Gastroesophageal sphincter (tissue), 4 donors: ENCODE data around the gene CCDC88C. TPM values are rescaled to one million over a fixed set of nuclear protein-coding genes. Genes with fewer than 3 reads are reported as not detected.
A peak's percentile ranks its signal among the peaks of the same experiment; 100 is the strongest.

Experiments
- ATAC-seq: fragments of 150-250 bp; one replicate; pipeline ENCODE4 v1.9.1; 2016; ENCODE audit warnings: mild to moderate bottlenecking, moderate library complexity
- H3K27ac ChIP-seq, 4 donors: fragments of 200-600 bp; sonication (generic) in 3 of 4; 1 replicate in 3 of 4; 2 replicates in 1 of 4; pipeline ENCODE4 v1.5.1; 2016 to 2019
- H3K27me3 ChIP-seq: fragments of 200-600 bp; sonication (generic); one replicate; pipeline ENCODE4 v1.5.1; 2019
- H3K36me3 ChIP-seq, 2 donors: fragments of 200-600 bp; sonication (generic); one replicate each; pipeline ENCODE4 v1.5.1; 2019; ENCODE audit warnings: control low read depth in 1 of 2
- H3K4me1 ChIP-seq, 3 donors: fragments of 200-600 bp; sonication (generic); 1 replicate in 2 of 3; 2 replicates in 1 of 3; pipeline ENCODE4 v1.5.1; 2016 to 2019; ENCODE audit warnings: control low read depth in 2 of 3
- H3K4me3 ChIP-seq, 2 donors: fragments of 200-600 bp; sonication (generic); one replicate each; pipeline ENCODE4 v1.5.1; 2019; ENCODE audit warnings: mild to moderate bottlenecking in 1 of 2, moderate library complexity in 1 of 2
- H3K9me3 ChIP-seq, 3 donors: fragments of 200-600 bp; sonication (generic); one replicate each; pipeline ENCODE4 v1.5.1; 2017 to 2019; ENCODE audit warnings: control low read depth in 2 of 3
- EP300 ChIP-seq: sonication (generic); formaldehyde crosslinking; IDR thresholded peaks from one replicate; pipeline ENCODE4 v1.6.1; 2017; ENCODE audit warnings: antibody characterized with exemption, mild to moderate bottlenecking
- POLR2A ChIP-seq, 2 donors: fragments of 450-650 bp; IDR thresholded peaks; one replicate each; pipeline ENCODE4 v1.6.1; 2017; ENCODE audit warnings: antibody characterized with exemption in 2 of 2, mild to moderate bottlenecking in 2 of 2, moderate library complexity in 1 of 2
- POLR2AphosphoS5 ChIP-seq: sonication (generic); formaldehyde crosslinking; IDR thresholded peaks from one replicate; pipeline ENCODE4 v1.6.1; 2017; ENCODE audit warnings: antibody characterized with exemption
- WGBS, 2 donors: methylation state at CpG; one replicate each; pipeline ENCODE4 v1.1.5; 2018; ENCODE audit warnings: low coverage in 1 of 2; 5-methylcytosine and 5-hydroxymethylcytosine counted together
- total RNA-seq, 4 donors: library from RNA; depleted of rRNA; stranded (reverse); fragments of >200 nt; gene quantifications; one replicate each; pipeline ENCODE4 v1.1.0, GENCODE V29; 2016
- TF ChIP-seq, protein P1 (sequence below), 4 experiments: fragments of 200-600 bp in 2 of 4; fragments of 450-650 bp in 2 of 4; sonication (generic) in 1 of 4; IDR thresholded peaks; one replicate each; pipeline ENCODE4 v1.5.1; 2017 to 2019; ENCODE audit warnings: antibody characterized with exemption in 4 of 4, mild to moderate bottlenecking in 2 of 4, moderate library complexity in 2 of 4

The CCDC88C gene
- total RNA-seq, 4 donors from 2014 or later, result 2.0 to 10.1 (median 4.9) TPM

DNA sequence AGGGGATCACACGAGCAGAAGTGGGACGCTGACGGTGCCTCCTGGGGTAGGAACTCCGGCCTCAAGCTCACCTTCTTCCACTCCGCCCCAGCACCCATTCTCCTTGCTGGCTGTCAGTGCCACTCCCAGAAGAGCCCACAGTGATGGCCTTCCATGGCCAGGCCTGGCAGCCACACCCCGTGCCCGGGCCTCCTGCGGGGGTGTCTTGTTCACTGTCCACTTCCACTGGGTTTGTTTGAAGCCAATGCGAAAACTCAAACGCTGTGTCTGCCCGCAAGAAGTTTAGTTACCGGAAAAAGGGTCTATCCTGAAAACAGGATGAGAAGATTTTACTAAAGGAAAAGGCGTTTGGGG, 38.1 kb downstream of the CCDC88C start:
- WGBS, 2 donors, result 82 to 85% methylated on average over 3 to 8 of the region's 13 CpGs
- no peaks in the 10 kb centered on the region for H3K27me3 ChIP-seq
- ATAC-seq, result no peak
- H3K4me1 ChIP-seq, result peaks cover 0 to 42% (median 0%) of the 10 kb centered on the region in 3 donors
- H3K9me3 ChIP-seq, result no peaks in the 10 kb centered on the region
- no peak overlapping the region for H3K4me3 ChIP-seq
- no peaks in the 10 kb centered on the region for H3K36me3 ChIP-seq
- no peak overlapping the region for H3K27ac ChIP-seq
- TF ChIP-seq POLR2A (IDR thresholded peaks at IDR 0.05) (no peak), EP300 (no peak), POLR2AphosphoS5 (no peak)
- TF ChIP-seq, protein P1, sequence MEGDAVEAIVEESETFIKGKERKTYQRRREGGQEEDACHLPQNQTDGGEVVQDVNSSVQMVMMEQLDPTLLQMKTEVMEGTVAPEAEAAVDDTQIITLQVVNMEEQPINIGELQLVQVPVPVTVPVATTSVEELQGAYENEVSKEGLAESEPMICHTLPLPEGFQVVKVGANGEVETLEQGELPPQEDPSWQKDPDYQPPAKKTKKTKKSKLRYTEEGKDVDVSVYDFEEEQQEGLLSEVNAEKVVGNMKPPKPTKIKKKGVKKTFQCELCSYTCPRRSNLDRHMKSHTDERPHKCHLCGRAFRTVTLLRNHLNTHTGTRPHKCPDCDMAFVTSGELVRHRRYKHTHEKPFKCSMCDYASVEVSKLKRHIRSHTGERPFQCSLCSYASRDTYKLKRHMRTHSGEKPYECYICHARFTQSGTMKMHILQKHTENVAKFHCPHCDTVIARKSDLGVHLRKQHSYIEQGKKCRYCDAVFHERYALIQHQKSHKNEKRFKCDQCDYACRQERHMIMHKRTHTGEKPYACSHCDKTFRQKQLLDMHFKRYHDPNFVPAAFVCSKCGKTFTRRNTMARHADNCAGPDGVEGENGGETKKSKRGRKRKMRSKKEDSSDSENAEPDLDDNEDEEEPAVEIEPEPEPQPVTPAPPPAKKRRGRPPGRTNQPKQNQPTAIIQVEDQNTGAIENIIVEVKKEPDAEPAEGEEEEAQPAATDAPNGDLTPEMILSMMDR (IDR thresholded peaks at IDR 0.05), result no peak

DNA sequence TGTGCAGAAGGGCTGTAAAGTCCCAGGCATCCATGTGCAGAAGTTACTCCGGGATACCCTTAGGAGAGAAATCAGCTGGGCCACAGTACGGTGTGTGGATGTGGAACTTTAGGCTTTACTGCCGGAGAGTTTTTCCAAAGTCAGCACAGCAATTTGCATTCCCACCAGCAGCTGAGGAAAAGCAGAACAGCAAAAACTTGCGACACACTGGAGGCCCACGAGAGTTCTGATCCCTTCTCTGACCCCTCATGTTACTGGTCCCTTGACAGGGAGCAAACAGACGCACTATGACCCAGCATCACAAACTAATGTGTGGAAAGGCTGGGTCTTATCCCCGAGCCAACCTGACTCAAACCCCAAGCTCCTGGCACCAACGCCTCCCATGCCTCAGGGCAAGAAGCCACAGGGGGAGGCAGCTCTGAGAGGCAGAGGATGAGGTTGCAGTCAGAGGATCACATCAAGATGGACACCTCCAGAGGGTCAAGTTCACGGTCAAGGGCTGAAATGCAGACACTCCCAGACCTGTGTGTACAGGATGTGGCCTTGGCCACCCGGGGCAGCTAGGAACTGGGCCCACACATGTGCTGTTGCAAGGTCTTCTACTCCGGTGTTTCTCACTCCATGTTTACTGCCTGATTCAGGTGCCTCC, 38.6 kb downstream of the CCDC88C start:
- no peaks in the 10 kb centered on the region for H3K27me3 ChIP-seq
- peaks cover 0 to 42% (median 0%) of the 10 kb centered on the region in 3 donors for H3K4me1 ChIP-seq
- no peak overlapping the region for H3K4me3 ChIP-seq
- no peak for TF ChIP-seq EP300
- TF ChIP-seq POLR2A (IDR thresholded peaks at IDR 0.05), result no peak
- TF ChIP-seq, protein P1 (IDR thresholded peaks at IDR 0.05), result no peak
- no peak for TF ChIP-seq POLR2AphosphoS5
- H3K27ac ChIP-seq, result no peak overlapping the region
- H3K9me3 ChIP-seq, result no peaks in the 10 kb centered on the region
- H3K36me3 ChIP-seq, result no peaks in the 10 kb centered on the region
- ATAC-seq, result no peak
- 55 to 83% methylated on average over 3 of the region's 11 CpGs for WGBS, 2 donors

DNA sequence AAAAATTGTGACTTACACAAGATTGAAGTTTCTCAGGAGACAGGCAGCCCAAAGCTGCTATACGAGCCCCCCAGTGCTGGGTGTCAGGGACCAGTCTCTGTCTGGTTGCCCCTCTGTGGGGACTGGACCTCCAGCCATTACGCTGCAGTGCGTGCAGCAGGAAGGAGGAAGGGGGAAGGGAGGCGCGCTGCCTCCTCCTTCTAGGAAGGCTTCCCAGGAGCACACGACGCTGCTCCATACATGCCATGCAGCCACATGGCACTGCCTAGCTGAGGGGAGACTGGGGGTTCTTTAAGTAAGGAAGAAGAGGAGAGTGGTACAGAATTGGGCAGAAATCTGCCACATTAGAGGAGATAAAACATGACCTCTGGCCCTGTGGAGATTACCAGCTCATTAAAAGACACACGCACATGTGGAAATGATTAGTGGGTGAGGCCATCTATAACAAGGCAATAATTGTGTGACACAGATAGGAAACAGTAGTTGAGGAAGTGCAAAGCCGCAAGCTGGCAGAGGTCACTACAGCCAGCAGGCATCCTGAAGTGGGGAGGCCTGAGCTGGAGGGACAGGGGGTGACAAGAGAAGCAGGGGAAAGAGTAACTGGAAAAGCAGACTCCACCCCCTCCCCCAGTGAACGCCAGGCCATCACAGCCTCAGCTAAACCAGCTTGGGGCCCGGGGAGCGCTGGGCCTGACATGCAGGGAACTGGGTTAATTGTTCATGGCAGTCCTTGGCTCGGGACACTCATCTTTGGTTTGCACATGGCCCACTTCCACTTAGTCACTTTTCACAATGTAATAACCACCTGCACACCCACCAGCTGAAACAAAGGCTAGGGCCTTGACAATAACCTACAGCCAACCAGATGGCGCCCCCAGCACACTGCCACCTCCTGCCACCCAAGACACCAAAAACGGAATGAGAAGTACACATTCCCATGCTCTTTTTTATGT, 39.6 kb downstream of the CCDC88C start:
- ATAC-seq, result peak; percentile 22
- 76 to 90% methylated on average over 5 to 7 of the region's 15 CpGs for WGBS, 2 donors
- Histone ChIP-seq H3K36me3 (no peaks in the 10 kb centered on the region), H3K9me3 (no peaks in the 10 kb centered on the region), H3K4me1 (peaks cover 0 to 47% (median 0%) of the 10 kb centered on the region in 3 donors), H3K27ac (no peak overlapping the region), H3K4me3 (no peak overlapping the region), H3K27me3 (no peaks in the 10 kb centered on the region)
- TF ChIP-seq POLR2A (IDR thresholded peaks at IDR 0.05), result no peak

DNA sequence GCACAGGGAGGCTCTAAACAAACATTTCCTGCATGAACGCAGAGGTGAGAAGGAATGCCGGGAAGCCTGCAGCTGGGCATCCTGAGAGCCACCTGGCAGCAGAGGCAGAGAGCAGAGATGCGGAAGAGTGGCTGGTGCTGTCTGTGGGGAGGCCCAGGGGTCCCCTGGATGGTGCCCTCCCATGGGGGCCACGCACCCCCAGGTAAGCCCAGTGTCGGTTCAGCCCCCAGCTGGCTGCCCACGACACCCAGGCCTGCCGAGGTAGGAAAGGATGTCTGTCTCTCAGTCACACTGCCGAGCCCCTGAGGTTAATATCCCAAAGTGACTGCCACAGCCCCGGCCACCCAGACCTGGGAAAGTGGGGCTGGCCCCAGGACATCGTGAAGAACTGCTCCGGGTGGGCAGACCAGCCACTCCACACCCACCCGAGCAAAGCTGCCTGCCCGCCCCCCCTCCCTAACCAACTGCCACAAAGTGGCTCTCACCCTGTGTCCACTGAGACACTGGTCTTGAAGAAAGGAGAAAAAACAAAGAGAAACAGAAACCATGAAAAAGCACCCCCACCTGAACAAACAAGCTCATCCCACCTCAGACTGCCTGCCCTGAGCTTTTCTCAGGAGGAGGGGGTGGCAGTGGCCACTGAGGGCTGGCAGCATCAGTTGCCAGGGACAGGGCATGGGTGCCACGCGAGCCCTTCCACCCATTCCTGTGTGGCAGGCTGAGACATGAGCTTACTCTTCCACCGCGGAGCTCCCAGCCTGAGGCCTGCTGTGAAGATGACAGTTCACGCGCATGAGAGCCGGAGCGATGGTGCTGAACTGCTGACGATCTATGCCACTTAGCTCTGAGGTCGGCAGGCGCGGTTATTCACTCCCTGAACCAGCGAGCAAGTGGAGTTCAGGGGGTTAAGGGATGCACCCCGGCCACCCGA, 40.8 kb downstream of the CCDC88C start:
- Histone ChIP-seq H3K27ac (no peak overlapping the region), H3K9me3 (no peaks in the 10 kb centered on the region), H3K4me3 (no peak overlapping the region), H3K4me1 (peaks cover 0 to 51% (median 0%) of the 10 kb centered on the region in 3 donors), H3K36me3 (no peaks in the 10 kb centered on the region), H3K27me3 (peaks cover under 1% of the 10 kb centered on the region)
- TF ChIP-seq EP300 (no peak), POLR2A (IDR thresholded peaks at IDR 0.05) (no peak), POLR2AphosphoS5 (no peak)
- TF ChIP-seq, protein P1 (IDR thresholded peaks at IDR 0.05), result no peak
- WGBS, 2 donors, result 90 to 95% methylated on average over 6 to 8 of the region's 28 CpGs
- ATAC-seq, result no peak
